BJ (cell line): ENCODE results near the gene SKAP1. TPM values are rescaled to one million over a fixed set of nuclear protein-coding genes. Genes with fewer than 3 reads are reported as not detected.

Source experiments
- CTCF ChIA-PET: fragments of 350-600 bp; formaldehyde crosslinking; extraction: SDS; loops from one replicate; lab custom pipeline; 2021; ENCODE audit warnings: antibody characterized with exemption, inconsistent platforms; lab: Yijun Ruan, JAX
- POLR2A ChIA-PET: fragments of 300-600 bp; sonication (Branson Sonifier 250); formaldehyde crosslinking; extraction: SDS; loops from one replicate; lab custom pipeline; 2021; ENCODE audit warnings: antibody characterized with exemption; lab: Charles Lee
- DNase-seq: peaks from one replicate; pipeline ENCODE4 v3.0.0-alpha.2; 2011; ENCODE audit warnings: low read depth
- H3K27me3 ChIP-seq: 2 replicates; pipeline ENCODE4 v1.6.0; 2011; ENCODE audit warnings: low read length; ENCODE audit not compliant: control insufficient read depth, insufficient read depth
- H3K36me3 ChIP-seq: 2 replicates; pipeline ENCODE4 v1.5.1; 2011; ENCODE audit warnings: low read length; ENCODE audit not compliant: control insufficient read depth, insufficient read depth
- H3K4me3 ChIP-seq: 2 replicates; pipeline ENCODE4 v1.5.1; 2011; ENCODE audit warnings: low read depth, mild to moderate bottlenecking, control low read depth, low read length
- CTCF ChIP-seq: IDR thresholded peaks from 2 replicates; pipeline ENCODE4 v1.5.1; 2011; ENCODE audit warnings: low read depth, mild to moderate bottlenecking, control low read depth, inconsistent platforms, low read length, moderate library complexity; ENCODE audit not compliant: insufficient read depth
- polyA plus RNA-seq: library from polyadenylated mRNA; depleted of rRNA; stranded (reverse); fragments of >200 nt; gene quantifications from 2 replicates; pipeline ENCODE4 v1.2.3, GENCODE V29; 2011

Gene SKAP1
- polyA plus RNA-seq, 1 experiment: not detected

GRCh38 chr17:48278760-48279491 is 151.1 kb downstream of the SKAP1 start:
- no peak for DNase-seq
- ChIA-PET CTCF (interaction anchor here (0.6 to 1.6 kb wide), 4 partner anchors 13 to 72 kb away, joined by 3 to 4 read pairs (median 4); no protein-coding TSS in a partner anchor), POLR2A (no interaction called here)
- Histone ChIP-seq H3K27me3 (peaks cover 18% of the 10 kb centered on the region), H3K36me3 (no peaks in the 10 kb centered on the region), H3K4me3 (no peak overlapping the region)
- no peak for TF ChIP-seq CTCF

GRCh38 chr17:48276776-48277175 is 153.2 kb downstream of the SKAP1 start:
- Histone ChIP-seq H3K27me3 (peaks cover 15% of the 10 kb centered on the region), H3K4me3 (no peak overlapping the region), H3K36me3 (no peaks in the 10 kb centered on the region)
- TF ChIP-seq CTCF: no peak
- POLR2A ChIA-PET: no interaction called here
- CTCF ChIA-PET: no interaction called here
- no peak for DNase-seq

GRCh38 chr17:48270899-48271298 is 159.1 kb downstream of the SKAP1 start:
- H3K27me3 ChIP-seq: peaks cover 7% of the 10 kb centered on the region
- CTCF ChIA-PET: interaction anchor here (0.9 to 1.2 kb wide), 2 partner anchors 11 to 13 kb away, joined by 3 read pairs; no protein-coding TSS in a partner anchor
- TF ChIP-seq CTCF: no peak
- POLR2A ChIA-PET: no interaction called here
- no peak overlapping the region for H3K4me3 ChIP-seq
- no peak for DNase-seq
- no peaks in the 10 kb centered on the region for H3K36me3 ChIP-seq

DNA sequence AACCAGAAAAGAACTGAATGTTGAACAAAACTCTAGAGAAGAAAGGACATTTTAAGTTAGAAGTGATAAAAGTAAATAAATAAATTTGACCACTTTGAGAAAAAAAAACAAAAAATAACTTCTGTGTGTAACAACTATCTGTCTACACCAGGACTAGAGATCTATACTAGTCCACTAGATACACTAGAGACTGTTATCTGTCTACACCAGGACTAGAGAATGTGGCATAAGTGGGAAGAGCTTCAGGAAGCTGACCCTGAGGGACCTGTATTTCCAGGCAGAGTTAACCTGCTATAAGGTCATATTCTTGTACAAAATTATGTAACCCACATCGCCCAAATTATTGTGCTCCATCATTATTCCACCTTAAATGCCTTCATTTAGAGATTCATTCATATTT is 160.8 kb downstream of the SKAP1 start:
- DNase-seq: no peak
- POLR2A ChIA-PET: interaction anchor here (0.7 kb wide), 1 partner anchor 47 kb away, joined by 3 read pairs; no protein-coding TSS in a partner anchor
- H3K27me3 ChIP-seq: 0 out of 2 replicates have a peak, but pooled peaks cover 3% of the 10 kb centered on the region
- CTCF ChIA-PET: no interaction called here
- TF ChIP-seq CTCF: no peak
- H3K36me3 ChIP-seq: no peaks in the 10 kb centered on the region
- no peak overlapping the region for H3K4me3 ChIP-seq

GRCh38 chr17:48263731-48264035 is 166.3 kb downstream of the SKAP1 start:
- Histone ChIP-seq H3K36me3 (no peaks in the 10 kb centered on the region), H3K4me3 (no peak overlapping the region), H3K27me3 (no peaks in the 10 kb centered on the region)
- DNase-seq: no peak
- no peak for TF ChIP-seq CTCF
- ChIA-PET CTCF (interaction anchor here (0.6 to 2.7 kb wide), 9 partner anchors 10 to 193 kb away, joined by 3 to 13 read pairs (median 3); no protein-coding TSS in a partner anchor), POLR2A (no interaction called here)
